Placental pericyte (primary cell): ENCODE data around the gene AADACL2. TPM values are rescaled to one million over a fixed set of nuclear protein-coding genes. Genes with fewer than 3 reads are reported as not detected.

Source experiments
- total RNA-seq: library from RNA; depleted of rRNA; stranded (reverse); fragments of >200 nt; gene quantifications from 2 replicates; pipeline ENCODE4 v1.2.3, GENCODE V29; 2012

AADACL2 gene, protein sequence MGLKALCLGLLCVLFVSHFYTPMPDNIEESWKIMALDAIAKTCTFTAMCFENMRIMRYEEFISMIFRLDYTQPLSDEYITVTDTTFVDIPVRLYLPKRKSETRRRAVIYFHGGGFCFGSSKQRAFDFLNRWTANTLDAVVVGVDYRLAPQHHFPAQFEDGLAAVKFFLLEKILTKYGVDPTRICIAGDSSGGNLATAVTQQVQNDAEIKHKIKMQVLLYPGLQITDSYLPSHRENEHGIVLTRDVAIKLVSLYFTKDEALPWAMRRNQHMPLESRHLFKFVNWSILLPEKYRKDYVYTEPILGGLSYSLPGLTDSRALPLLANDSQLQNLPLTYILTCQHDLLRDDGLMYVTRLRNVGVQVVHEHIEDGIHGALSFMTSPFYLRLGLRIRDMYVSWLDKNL
- total RNA-seq: not detected in 2 replicates

DNA sequence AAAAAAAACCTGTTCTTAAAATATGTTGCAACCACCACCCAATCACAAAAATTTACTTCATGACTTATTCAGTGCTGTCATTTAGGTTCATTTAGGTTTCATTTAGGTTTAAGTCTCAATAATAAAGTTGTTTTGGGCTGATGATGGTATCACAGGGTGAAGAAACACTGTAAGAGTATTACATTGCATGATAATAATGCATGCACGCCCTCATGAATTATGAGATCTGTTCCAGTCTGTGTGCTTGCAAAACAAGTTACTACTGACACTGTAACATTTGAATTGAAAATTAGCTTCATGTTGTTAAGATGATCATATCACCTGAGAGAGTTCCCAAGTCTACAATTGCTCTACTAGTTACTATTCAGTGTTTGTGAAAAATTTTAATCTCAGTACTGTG is at the start of gene AADACL2:
Gene AADACL2, plus strand, starts transcription at position 315 of the 400 bp plus-strand sequence. CDS start 109 bp downstream, outside the sequence.

Other genes starting within 250 kb of the AADACL2 start
- gene AADAC, start 80.2 kb downstream of the AADACL2 start, total RNA-seq: 0.22 and 0.43 TPM in 2 replicates
- gene SUCNR1, start 139.7 kb downstream of the AADACL2 start, total RNA-seq: under 0.01 and 0.22 TPM in 2 replicates